Spleen (tissue), 11 donors: Measurements from ENCODE around the gene TRIM42. TPM values are rescaled to one million over a fixed set of nuclear protein-coding genes. Genes with fewer than 3 reads are reported as not detected.

Experiments used
- DNase-seq: peaks from one replicate; pipeline ENCODE4 v3.0.0-alpha.2; 2020
- H3K27ac ChIP-seq, 8 donors: fragments of 200-600 bp; sonication (generic) in 7 of 8; 1 replicate in 4 of 8; 2 replicates in 4 of 8; pipeline versions ENCODE4 v1.5.0 to v1.8.0; 2016 to 2021; ENCODE audit warnings: inconsistent platforms in 4 of 8, mild to moderate bottlenecking in 4 of 8, moderate library complexity in 1 of 8
- H3K27me3 ChIP-seq, 7 donors: fragments of 200-600 bp; sonication (generic) in 6 of 7; replicated peaks in 1 of 7; 1 replicate in 4 of 7; 2 replicates in 3 of 7; pipeline versions ENCODE4 v1.5.0 to v1.8.0; 2016 to 2021; ENCODE audit warnings: inconsistent platforms in 3 of 7, mild to moderate bottlenecking in 1 of 7
- H3K36me3 ChIP-seq, 6 donors: fragments of 200-600 bp; sonication (generic) in 5 of 6; 1 replicate in 4 of 6; 2 replicates in 2 of 6; pipeline versions ENCODE4 v1.5.0 to v1.8.0; 2016 to 2021; ENCODE audit warnings: inconsistent platforms in 2 of 6
- H3K4me1 ChIP-seq, 6 donors: fragments of 200-600 bp; sonication (generic) in 5 of 6; 1 replicate in 3 of 6; 2 replicates in 3 of 6; pipeline versions ENCODE4 v1.5.0 to v1.8.0; 2016 to 2021; ENCODE audit warnings: inconsistent platforms in 3 of 6
- H3K4me3 ChIP-seq, 8 donors: fragments of 200-600 bp; sonication (generic) in 7 of 8; 1 replicate in 4 of 8; 2 replicates in 4 of 8; pipeline versions ENCODE4 v1.5.0 to v1.8.0; 2016 to 2021; ENCODE audit warnings: inconsistent platforms in 4 of 8, mild to moderate bottlenecking in 4 of 8, moderate library complexity in 2 of 8
- H3K9me3 ChIP-seq, 8 donors: fragments of 200-600 bp; sonication (generic) in 7 of 8; 1 replicate in 4 of 8; 2 replicates in 4 of 8; pipeline versions ENCODE4 v1.5.0 to v1.8.0; 2016 to 2021; ENCODE audit warnings: inconsistent platforms in 4 of 8
- CTCF ChIP-seq, 11 experiments: fragments of 200-600 bp in 7 of 11; fragments of 450-650 bp in 4 of 11; sonication (generic) in 4 of 11; IDR thresholded peaks in 8 of 11; conservative IDR thresholded peaks in 3 of 11; 1 replicate in 7 of 11; 2 replicates in 4 of 11; pipeline versions ENCODE4 v1.4.0 to v1.8.0; 2016 to 2021; ENCODE audit warnings: antibody characterized with exemption in 11 of 11, inconsistent platforms in 4 of 11, mild to moderate bottlenecking in 1 of 11
- POLR2A ChIP-seq, 3 donors: fragments of 450-650 bp; IDR thresholded peaks; one replicate each; pipeline ENCODE4 v1.5.1; 2017; ENCODE audit warnings: antibody characterized with exemption in 3 of 3, mild to moderate bottlenecking in 1 of 3
- POLR2AphosphoS5 ChIP-seq, 3 donors: sonication (generic); formaldehyde crosslinking; IDR thresholded peaks; one replicate each; pipeline ENCODE4 v1.5.1; 2017; ENCODE audit warnings: antibody characterized with exemption in 3 of 3
- WGBS, 5 donors: extraction: QIAGEN DNeasy Blood & Tissue Kit in 3 of 5; methylation state at CpG; one replicate each; pipeline versions ENCODE4 v1.1.5 to v1.1.7; 2013 to 2018; 5-methylcytosine and 5-hydroxymethylcytosine counted together
- intact Hi-C: fragments of 100-400 bp; cut with DNase I; formaldehyde crosslinking; loops from one replicate; pipeline ENCODE4 v1.15.0; 2023; ENCODE audit warnings: low total_unique reads
- polyA plus RNA-seq, 3 donors: library from polyadenylated mRNA; stranded (reverse); fragments of 200-250 nt; gene quantifications; one replicate each; pipeline ENCODE4 v1.2.1, GENCODE V29; 2013
- total RNA-seq, 7 donors: library from RNA; depleted of rRNA in 3 of 7; stranded (reverse); fragments of >200 nt in 3 of 7; fragmentation: NEBNext Ultra II Directional in 4 of 7; extraction: Animal tissue kit (Norgen Biotek cat#: 25700) in 4 of 7; gene quantifications; one replicate each; pipeline versions ENCODE4 v1.1.0 to v1.2.1, GENCODE V29; 2016 to 2021
- donor health status: healthy with polysubstance abuse.
- donor health status: DM: no; HTN: no; CAD: no; lungs with moderate emphysema.
- donor health status: DM: no; HTN: no; CAD: no.
- donor health status: Bipolar disorder and iron deficiency.
- donor health status: healthy.
- donor health status: DM: no; HTN: no; CAD: no.
- donor health status: DM: yes; HTN: yes; CAD: no.

TRIM42 gene
- total and polyA plus RNA-seq, 10 donors = not detected

- no peak for DNase-seq
- H3K9me3 ChIP-seq = no peaks in the 10 kb centered on the region
- no peaks in the 10 kb centered on the region for H3K27me3 ChIP-seq
- TF ChIP-seq POLR2AphosphoS5 (IDR thresholded peaks at IDR 0.05) (no peak), POLR2A (IDR thresholded peaks at IDR 0.05) (no peak), CTCF (IDR thresholded peaks at IDR 0.05 in 8 of 11, conservative IDR thresholded peaks at IDR 0.05 in 3 of 11) (no peak)
- 66 to 81% (median 72%) methylated on average over 5 of the region's 5 CpGs for WGBS, 5 donors
- H3K4me3 ChIP-seq = no peak overlapping the region
- no peaks in the 10 kb centered on the region for H3K36me3 ChIP-seq
- intact Hi-C loops = no loop called here
- H3K4me1 ChIP-seq = no peaks in the 10 kb centered on the region
- no peak overlapping the region for H3K27ac ChIP-seq
Observed at GRCh38 chr3:140630366-140630765, 47.5 kb upstream of the TRIM42 start.

DNA sequence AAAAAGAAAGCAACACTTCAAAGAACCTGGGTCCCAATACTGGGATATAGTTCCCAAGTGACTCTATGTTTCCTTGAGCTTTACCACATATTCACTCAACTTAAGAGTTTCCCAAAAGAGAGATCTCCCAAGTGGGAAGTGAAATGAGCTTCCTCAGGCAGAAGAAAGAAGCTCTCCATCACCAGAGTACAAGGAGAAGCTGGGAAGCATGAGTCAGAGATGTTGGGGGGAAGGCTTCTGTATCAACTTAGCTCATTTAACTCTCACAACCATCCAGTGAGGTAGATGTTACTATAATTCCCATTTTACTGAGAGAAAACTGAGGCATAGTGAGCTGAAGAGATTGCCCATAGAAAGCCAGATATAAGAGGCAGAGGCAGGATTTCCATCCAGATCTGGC lies 47.0 kb upstream of the TRIM42 start:
- no peaks in the 10 kb centered on the region for H3K9me3 ChIP-seq
- DNase-seq = no peak
- no peaks in the 10 kb centered on the region for H3K36me3 ChIP-seq
- H3K4me1 ChIP-seq = no peaks in the 10 kb centered on the region
- TF ChIP-seq POLR2AphosphoS5 (IDR thresholded peaks at IDR 0.05) = no peak
- TF ChIP-seq CTCF (IDR thresholded peaks at IDR 0.05 in 8 of 11, conservative IDR thresholded peaks at IDR 0.05 in 3 of 11) = no peak
- TF ChIP-seq POLR2A (IDR thresholded peaks at IDR 0.05) = no peak
- no peaks in the 10 kb centered on the region for H3K27me3 ChIP-seq
- intact Hi-C loops = no loop called here
- no peak overlapping the region for H3K4me3 ChIP-seq
- H3K27ac ChIP-seq = no peak overlapping the region

DNA sequence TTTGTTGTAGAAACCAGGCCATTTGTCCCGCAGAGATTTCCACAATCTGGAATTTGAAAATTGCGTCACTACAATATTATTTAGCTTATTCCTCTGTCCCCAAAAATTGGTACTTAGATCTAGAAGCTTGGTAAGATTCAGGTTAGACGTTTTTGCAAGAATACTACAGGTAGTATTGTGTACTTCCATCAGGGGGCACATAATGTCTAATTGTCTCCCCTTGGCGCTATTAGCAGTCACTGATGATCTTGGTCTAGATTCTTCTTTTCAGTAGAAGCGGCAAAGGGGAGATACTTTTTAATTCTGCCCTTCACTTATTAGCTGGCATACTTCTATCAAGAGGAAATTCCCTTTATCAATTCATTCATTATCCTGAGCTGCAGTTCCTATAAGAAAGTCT lies 42.6 kb upstream of the TRIM42 start:
- 72 to 84% (median 81%) methylated on average over 5 of the region's 5 CpGs for WGBS, 5 donors
- H3K27me3 ChIP-seq = no peaks in the 10 kb centered on the region
- no peak for TF ChIP-seq POLR2AphosphoS5 (IDR thresholded peaks at IDR 0.05)
- no peak for TF ChIP-seq CTCF (IDR thresholded peaks at IDR 0.05 in 8 of 11, conservative IDR thresholded peaks at IDR 0.05 in 3 of 11)
- no peak for TF ChIP-seq POLR2A (IDR thresholded peaks at IDR 0.05)
- no peaks in the 10 kb centered on the region for H3K36me3 ChIP-seq
- intact Hi-C loops = no loop called here
- no peak overlapping the region for H3K27ac ChIP-seq
- H3K9me3 ChIP-seq = no peaks in the 10 kb centered on the region
- no peak for DNase-seq
- no peaks in the 10 kb centered on the region for H3K4me1 ChIP-seq
- no peak overlapping the region for H3K4me3 ChIP-seq

GRCh38 chr3:140636406-140637138 lies 41.3 kb upstream of the TRIM42 start:
- DNase-seq = no peak
- Histone ChIP-seq H3K27ac (no peak overlapping the region), H3K4me3 (no peak overlapping the region), H3K4me1 (no peaks in the 10 kb centered on the region), H3K36me3 (no peaks in the 10 kb centered on the region), H3K27me3 (no peaks in the 10 kb centered on the region), H3K9me3 (no peaks in the 10 kb centered on the region)
- intact Hi-C loops = no loop called here
- 54 to 64% (median 60%) methylated on average over 6 of the region's 6 CpGs for WGBS, 5 donors
- TF ChIP-seq POLR2AphosphoS5 (IDR thresholded peaks at IDR 0.05) = no peak
